HCT116 (cell line): ENCODE results near the gene ACOT7. TPM values are rescaled to one million over a fixed set of nuclear protein-coding genes. Genes with fewer than 3 reads are reported as not detected.

Source experiments
- FOSL1 ChIP-seq: IDR thresholded peaks from 2 replicates; pipeline ENCODE4 v1.6.1; 2012; ENCODE audit warnings: low read depth
- POLR2AphosphoS5 ChIP-seq: IDR thresholded peaks from 2 replicates; pipeline ENCODE4 v1.6.1; 2011; ENCODE audit warnings: mild to moderate bottlenecking, low read depth, low read length, moderate library complexity
- RAD21 ChIP-seq: IDR thresholded peaks from 2 replicates; pipeline ENCODE4 v1.6.1; 2012; ENCODE audit warnings: low read depth, mild to moderate bottlenecking
- SIN3A ChIP-seq: IDR thresholded peaks from 2 replicates; pipeline ENCODE4 v1.6.1; 2012; ENCODE audit warnings: low read depth
- SP1 ChIP-seq: IDR thresholded peaks from 2 replicates; pipeline ENCODE4 v1.6.1; 2012; ENCODE audit warnings: low read depth
- TCF7L2 ChIP-seq: IDR thresholded peaks from 2 replicates; pipeline ENCODE4 v1.7.0; 2011; ENCODE audit warnings: borderline replicate concordance, inconsistent platforms; ENCODE audit not compliant: insufficient read depth, insufficient read length; ENCODE audit errors: extremely low read depth
- YY1 ChIP-seq: IDR thresholded peaks from 2 replicates; pipeline ENCODE4 v1.6.1; 2011; ENCODE audit warnings: low read length, low read depth, moderate library complexity, mild to moderate bottlenecking; ENCODE audit not compliant: insufficient replicate concordance; ENCODE audit errors: extremely low read depth
- total RNA-seq: library from RNA; stranded (reverse); gene quantifications from one replicate; pipeline ENCODE4 v1.2.1, GENCODE V29; 2021; ENCODE audit not compliant: unreplicated experiment
- TF ChIP-seq, protein P1 (sequence below): IDR thresholded peaks from 2 replicates; pipeline ENCODE4 v1.6.1; 2011; ENCODE audit warnings: mild to moderate bottlenecking, low read length, moderate library complexity; ENCODE audit not compliant: insufficient replicate concordance; ENCODE audit errors: extremely low read depth
- TF ChIP-seq, protein P2 (sequence below): IDR thresholded peaks from 2 replicates; pipeline ENCODE4 v1.6.1; 2012; ENCODE audit warnings: low read depth
- TF ChIP-seq, protein P3 (sequence below): IDR thresholded peaks from 2 replicates; pipeline ENCODE4 v1.6.1; 2012

The ACOT7 gene
- total RNA-seq, 1 experiment from 2014 or later: 162 TPM

DNA sequence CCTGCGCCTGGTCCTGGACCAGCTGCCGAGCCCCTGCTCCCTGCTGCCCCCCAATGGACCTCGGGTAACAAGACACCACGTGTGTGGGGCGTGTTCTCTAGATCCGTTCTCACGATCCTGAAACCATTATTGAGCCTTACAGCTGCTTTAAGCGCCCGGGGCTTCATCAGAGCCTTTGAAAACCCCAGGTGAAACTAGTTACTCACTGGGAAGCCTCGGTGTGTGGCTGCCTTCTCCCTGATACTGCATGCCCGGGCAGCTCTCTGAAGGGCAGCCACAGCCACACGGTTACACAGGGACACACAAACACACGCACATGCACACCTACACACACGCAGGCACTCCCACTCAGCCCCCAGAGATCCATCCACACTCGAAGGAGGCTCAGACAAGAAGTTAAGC, 20.9 kb upstream of the ACOT7 start (continued):
- TF ChIP-seq, protein P1, sequence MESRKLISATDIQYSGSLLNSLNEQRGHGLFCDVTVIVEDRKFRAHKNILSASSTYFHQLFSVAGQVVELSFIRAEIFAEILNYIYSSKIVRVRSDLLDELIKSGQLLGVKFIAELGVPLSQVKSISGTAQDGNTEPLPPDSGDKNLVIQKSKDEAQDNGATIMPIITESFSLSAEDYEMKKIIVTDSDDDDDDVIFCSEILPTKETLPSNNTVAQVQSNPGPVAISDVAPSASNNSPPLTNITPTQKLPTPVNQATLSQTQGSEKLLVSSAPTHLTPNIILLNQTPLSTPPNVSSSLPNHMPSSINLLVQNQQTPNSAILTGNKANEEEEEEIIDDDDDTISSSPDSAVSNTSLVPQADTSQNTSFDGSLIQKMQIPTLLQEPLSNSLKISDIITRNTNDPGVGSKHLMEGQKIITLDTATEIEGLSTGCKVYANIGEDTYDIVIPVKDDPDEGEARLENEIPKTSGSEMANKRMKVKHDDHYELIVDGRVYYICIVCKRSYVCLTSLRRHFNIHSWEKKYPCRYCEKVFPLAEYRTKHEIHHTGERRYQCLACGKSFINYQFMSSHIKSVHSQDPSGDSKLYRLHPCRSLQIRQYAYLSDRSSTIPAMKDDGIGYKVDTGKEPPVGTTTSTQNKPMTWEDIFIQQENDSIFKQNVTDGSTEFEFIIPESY: no peak
- TF ChIP-seq FOSL1 (no peak), POLR2AphosphoS5 (peak; percentile 38; the same call in 1 of the 2 replicates), RAD21 (no peak), SP1 (no peak), SIN3A (no peak), TCF7L2 (no peak), YY1 (peak; percentile 29)
- TF ChIP-seq, protein P2, sequence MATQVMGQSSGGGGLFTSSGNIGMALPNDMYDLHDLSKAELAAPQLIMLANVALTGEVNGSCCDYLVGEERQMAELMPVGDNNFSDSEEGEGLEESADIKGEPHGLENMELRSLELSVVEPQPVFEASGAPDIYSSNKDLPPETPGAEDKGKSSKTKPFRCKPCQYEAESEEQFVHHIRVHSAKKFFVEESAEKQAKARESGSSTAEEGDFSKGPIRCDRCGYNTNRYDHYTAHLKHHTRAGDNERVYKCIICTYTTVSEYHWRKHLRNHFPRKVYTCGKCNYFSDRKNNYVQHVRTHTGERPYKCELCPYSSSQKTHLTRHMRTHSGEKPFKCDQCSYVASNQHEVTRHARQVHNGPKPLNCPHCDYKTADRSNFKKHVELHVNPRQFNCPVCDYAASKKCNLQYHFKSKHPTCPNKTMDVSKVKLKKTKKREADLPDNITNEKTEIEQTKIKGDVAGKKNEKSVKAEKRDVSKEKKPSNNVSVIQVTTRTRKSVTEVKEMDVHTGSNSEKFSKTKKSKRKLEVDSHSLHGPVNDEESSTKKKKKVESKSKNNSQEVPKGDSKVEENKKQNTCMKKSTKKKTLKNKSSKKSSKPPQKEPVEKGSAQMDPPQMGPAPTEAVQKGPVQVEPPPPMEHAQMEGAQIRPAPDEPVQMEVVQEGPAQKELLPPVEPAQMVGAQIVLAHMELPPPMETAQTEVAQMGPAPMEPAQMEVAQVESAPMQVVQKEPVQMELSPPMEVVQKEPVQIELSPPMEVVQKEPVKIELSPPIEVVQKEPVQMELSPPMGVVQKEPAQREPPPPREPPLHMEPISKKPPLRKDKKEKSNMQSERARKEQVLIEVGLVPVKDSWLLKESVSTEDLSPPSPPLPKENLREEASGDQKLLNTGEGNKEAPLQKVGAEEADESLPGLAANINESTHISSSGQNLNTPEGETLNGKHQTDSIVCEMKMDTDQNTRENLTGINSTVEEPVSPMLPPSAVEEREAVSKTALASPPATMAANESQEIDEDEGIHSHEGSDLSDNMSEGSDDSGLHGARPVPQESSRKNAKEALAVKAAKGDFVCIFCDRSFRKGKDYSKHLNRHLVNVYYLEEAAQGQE: no peak
- TF ChIP-seq, protein P3, sequence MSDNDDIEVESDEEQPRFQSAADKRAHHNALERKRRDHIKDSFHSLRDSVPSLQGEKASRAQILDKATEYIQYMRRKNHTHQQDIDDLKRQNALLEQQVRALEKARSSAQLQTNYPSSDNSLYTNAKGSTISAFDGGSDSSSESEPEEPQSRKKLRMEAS: no peak
